Activated CD8-positive, alpha-beta memory T cell treated with anti-CD3 and anti-CD28 coated beads for 1 hour (primary cell): Measurements from ENCODE around the gene OR6C2.
"Not testable (repeated sequence)": the region's sequence is repeated elsewhere in the genome, so short reads cannot be mapped to it uniquely, and the experiment has no call there.

Source experiments
- DNase-seq, 2 donors: peaks; one replicate each; pipeline ENCODE4 v3.0.0-alpha.2; 2020; ENCODE audit warnings: low read depth in 1 of 2; ENCODE audit errors: extremely low read depth in 1 of 2

OR6C2 gene

GRCh38 chr12:55443776-55444175 is at the start of gene OR6C2:
OR6C2 (plus strand) TSS chr12:55444076; CDS start chr12:55452214, 8,138 bp downstream.
- no peak for DNase-seq

GRCh38 chr12:55396326-55396725 is 47.5 kb upstream of the OR6C2 start:
- DNase-seq, result no peak

GRCh38 chr12:55400229-55400628 is 43.6 kb upstream of the OR6C2 start, which contains the start of gene OR6C65:
OR6C65 (plus strand) TSS chr12:55400529; CDS start chr12:55400529, 0 bp downstream.
- DNase-seq, result no peak

- DNase-seq, result no peak
These were observed 36.0 kb upstream of the OR6C2 start for GRCh38 chr12:55407866-55408265.

- not testable (repeated sequence) for DNase-seq
These were observed 34.7 kb upstream of the OR6C2 start for GRCh38 chr12:55409133-55409532.

GRCh38 chr12:55412138-55412537 is 31.7 kb upstream of the OR6C2 start:
- DNase-seq, result not testable (repeated sequence)

GRCh38 chr12:55413498-55414388 is 30.1 kb upstream of the OR6C2 start:
- DNase-seq, result not testable (repeated sequence)

GRCh38 chr12:55414396-55414823 is 29.5 kb upstream of the OR6C2 start:
- not testable (repeated sequence) for DNase-seq

GRCh38 chr12:55414889-55415288 is 29.0 kb upstream of the OR6C2 start:
- not testable (repeated sequence) for DNase-seq

- DNase-seq, result no peak
These were observed 26.9 kb upstream of the OR6C2 start for GRCh38 chr12:55416961-55417360.

- DNase-seq, result no peak
These were observed 23.4 kb upstream of the OR6C2 start for GRCh38 chr12:55420307-55420962.

GRCh38 chr12:55425954-55426353 is 17.9 kb upstream of the OR6C2 start, which contains the start of gene OR6C76:
OR6C76 (plus strand) TSS chr12:55426254; CDS start chr12:55426254, 0 bp downstream.
- DNase-seq, result no peak

- DNase-seq, result no peak
These were observed 15.3 kb upstream of the OR6C2 start for GRCh38 chr12:55428331-55429243.

- not testable (repeated sequence) for DNase-seq
These were observed 2.6 kb upstream of the OR6C2 start for GRCh38 chr12:55441233-55441632.

GRCh38 chr12:55445357-55445756 is 1.5 kb downstream of the OR6C2 start:
- DNase-seq, result no peak

- DNase-seq, result no peak
These were observed 2.5 kb downstream of the OR6C2 start for GRCh38 chr12:55446326-55446725.

GRCh38 chr12:55448825-55449224 is 4.9 kb downstream of the OR6C2 start:
- DNase-seq, result no peak

- DNase-seq, result not testable (repeated sequence)
These were observed 21.1 kb downstream of the OR6C2 start for GRCh38 chr12:55464926-55465325.

GRCh38 chr12:55467836-55468235 is 24.0 kb downstream of the OR6C2 start:
- DNase-seq, result no peak

- DNase-seq, result no peak
These were observed 25.4 kb downstream of the OR6C2 start for GRCh38 chr12:55469291-55469690.
